SU-DHL-6 (cell line): ENCODE measurements around the gene RSPH1.

ENCODE experiments used
- EZH2phosphoT487 ChIP-seq: fragments of 200-600 bp; sonication (generic), shearing (Covaris generic); conservative IDR thresholded peaks from 2 replicates; pipeline ENCODE4 v1.6.1; 2018; ENCODE audit warnings: mild to moderate bottlenecking, antibody characterized with exemption, low read length, moderate library complexity, mixed read lengths
- TF ChIP-seq, protein P1 (sequence below): fragments of 200-600 bp; sonication (generic); IDR thresholded peaks from one replicate; pipeline ENCODE4 v1.5.1; 2017; ENCODE audit warnings: antibody characterized with exemption, mild to moderate bottlenecking, low read length, moderate library complexity; ENCODE audit not compliant: insufficient read depth, poor library complexity, severe bottlenecking

DNA sequence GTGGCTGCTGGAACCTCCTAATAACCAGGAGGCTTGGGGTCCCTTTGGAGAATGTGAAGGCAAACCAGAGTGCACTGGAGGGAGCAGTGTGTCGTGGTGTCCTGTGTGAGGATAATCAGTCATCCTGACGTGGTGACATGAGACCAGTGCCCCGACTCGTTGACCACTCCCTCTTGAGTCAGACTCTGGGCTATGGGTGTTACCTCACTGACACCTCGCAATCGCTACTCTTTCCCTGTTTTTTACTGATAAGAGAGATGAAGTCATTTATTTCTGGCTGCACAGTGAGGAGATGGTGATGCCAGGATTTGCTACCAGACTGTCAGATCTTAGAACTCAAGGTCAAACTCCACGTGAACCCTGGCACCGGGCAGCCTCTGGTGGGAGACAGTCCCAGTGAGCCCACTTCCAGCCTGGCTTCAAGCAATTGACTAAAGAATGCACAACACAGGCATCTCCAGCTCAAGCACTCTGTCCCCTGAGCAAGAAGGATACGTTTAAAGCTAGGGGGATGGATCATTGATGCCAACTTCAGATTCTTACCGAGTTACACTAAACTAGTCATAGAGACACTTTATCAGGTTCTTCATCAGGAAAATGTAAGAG, 62.0 kb downstream of the RSPH1 start:
- TF ChIP-seq, protein P1, sequence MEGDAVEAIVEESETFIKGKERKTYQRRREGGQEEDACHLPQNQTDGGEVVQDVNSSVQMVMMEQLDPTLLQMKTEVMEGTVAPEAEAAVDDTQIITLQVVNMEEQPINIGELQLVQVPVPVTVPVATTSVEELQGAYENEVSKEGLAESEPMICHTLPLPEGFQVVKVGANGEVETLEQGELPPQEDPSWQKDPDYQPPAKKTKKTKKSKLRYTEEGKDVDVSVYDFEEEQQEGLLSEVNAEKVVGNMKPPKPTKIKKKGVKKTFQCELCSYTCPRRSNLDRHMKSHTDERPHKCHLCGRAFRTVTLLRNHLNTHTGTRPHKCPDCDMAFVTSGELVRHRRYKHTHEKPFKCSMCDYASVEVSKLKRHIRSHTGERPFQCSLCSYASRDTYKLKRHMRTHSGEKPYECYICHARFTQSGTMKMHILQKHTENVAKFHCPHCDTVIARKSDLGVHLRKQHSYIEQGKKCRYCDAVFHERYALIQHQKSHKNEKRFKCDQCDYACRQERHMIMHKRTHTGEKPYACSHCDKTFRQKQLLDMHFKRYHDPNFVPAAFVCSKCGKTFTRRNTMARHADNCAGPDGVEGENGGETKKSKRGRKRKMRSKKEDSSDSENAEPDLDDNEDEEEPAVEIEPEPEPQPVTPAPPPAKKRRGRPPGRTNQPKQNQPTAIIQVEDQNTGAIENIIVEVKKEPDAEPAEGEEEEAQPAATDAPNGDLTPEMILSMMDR: no peak
- no peak for TF ChIP-seq EZH2phosphoT487
